GM19035 (cell line): Measurements from ENCODE around the gene CAMKK2.
"Not testable (repeated sequence)": the region's sequence is repeated elsewhere in the genome, so short reads cannot be mapped to it uniquely, and the experiment has no call there.

Source experiments
- ATAC-seq: cut with Tn5 transposase; IDR thresholded peaks from one replicate; pipeline ENCODE4 v1.9.1; 2021; ENCODE audit not compliant: unreplicated experiment

The CAMKK2 gene

GRCh38 chr12:121227294-121227693, 69.2 kb downstream of the CAMKK2 start:
- peak; percentile 67 for ATAC-seq

DNA sequence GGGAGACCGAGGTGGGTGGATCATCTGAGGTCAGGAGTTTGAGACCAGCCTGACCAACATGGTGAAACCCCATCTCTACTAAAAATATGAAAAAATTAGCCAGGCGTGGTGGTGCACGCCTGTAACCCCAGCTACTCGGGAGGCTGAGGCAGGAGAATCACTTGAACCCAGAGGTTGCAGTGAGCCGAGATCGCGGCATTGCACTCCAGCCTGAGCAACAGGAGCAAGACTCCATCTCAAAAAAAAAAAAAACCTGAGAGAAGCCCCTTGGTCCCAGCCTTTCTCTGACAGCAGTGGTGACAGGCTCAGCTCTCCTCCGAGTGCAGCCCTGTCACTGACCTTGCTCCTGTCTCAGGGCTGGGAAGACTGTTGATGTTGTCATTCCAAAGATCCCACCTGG, 69.6 kb downstream of the CAMKK2 start:
- ATAC-seq = not testable (repeated sequence)

- no peak for ATAC-seq
These were observed 70.1 kb downstream of the CAMKK2 start for GRCh38 chr12:121226399-121226798.

DNA sequence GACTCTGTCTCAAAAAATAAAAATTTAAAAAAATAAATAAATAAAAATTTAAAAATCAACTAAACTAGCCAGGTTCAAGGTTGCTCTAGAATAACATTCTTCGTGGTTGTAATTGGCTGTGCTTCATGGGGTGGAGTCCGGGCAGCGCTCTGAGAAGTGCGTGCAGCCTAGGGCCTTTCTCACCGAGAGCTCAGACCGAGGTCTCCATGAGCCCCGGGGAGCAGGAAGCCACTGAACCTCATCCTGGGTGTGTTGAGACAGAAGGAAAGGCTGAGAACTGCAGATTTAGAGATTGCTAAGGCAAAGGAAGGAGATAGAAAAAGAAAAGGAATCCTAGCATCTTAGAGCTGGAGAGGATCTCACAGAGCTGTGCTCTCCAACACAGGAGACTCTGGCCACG, 71.9 kb downstream of the CAMKK2 start:
- ATAC-seq = no peak

GRCh38 chr12:121223292-121224285, 72.9 kb downstream of the CAMKK2 start:
- no peak for ATAC-seq

GRCh38 chr12:121222847-121223246, 73.7 kb downstream of the CAMKK2 start:
- ATAC-seq = no peak

GRCh38 chr12:121219353-121219986, 77.0 kb downstream of the CAMKK2 start:
- ATAC-seq = no peak

DNA sequence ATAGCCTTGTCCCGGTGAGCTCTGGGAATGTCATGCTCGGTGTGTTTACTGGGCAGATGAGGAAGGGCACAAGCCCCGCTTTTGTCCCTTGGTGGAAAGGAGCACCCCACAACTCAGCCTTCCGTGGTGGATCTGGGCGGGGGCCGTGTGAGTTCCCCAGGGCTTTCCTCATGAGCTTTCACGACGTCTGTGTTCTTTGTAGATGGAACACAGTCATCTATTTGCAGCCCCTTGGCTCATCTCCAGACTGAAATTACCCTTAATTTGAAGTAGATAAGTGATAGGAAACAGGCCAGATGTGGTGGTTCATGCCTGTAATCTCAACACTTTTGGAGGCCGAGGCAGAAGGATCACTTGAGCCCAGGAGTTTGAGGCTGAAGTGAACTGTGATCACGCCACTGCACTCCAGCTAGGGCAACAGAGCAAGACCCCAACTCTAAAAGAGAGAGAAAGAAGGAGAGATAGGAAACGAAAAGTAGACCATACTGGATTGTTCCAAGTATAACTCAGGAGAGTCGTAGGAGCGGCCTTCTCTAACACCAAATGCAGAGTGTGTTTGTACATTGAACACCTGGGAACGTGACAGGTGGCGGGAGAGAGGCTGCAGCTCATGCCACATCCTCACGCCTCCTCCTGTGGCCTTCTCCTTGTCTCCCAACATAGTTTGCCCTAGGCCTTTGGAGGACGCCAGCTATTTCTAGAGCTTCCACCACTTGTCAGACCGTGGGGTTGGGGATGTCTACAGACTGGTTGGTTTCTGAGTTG, 77.7 kb downstream of the CAMKK2 start:
- ATAC-seq = no peak

DNA sequence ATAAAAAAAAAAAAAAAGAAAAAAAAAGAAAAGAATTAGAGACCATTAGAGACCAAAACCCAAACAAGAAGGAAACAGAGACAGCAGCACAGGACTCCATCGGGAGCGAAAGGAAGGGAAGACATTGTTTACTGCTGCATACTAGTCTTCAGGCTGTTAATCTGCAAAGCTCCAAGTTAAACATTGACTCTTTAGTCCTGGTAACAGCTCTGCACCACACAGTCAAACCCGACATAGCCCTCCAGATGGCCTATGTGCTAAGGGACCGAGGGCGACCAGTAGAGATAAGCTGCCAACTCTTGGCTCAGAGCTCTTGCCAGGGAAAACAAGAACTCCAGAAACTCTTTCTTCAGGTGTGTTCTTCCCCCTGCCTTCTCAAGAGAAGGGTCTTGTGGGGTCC, 78.7 kb downstream of the CAMKK2 start:
- ATAC-seq = no peak

- no peak for ATAC-seq
These were observed 79.4 kb downstream of the CAMKK2 start for GRCh38 chr12:121217063-121217462.

DNA sequence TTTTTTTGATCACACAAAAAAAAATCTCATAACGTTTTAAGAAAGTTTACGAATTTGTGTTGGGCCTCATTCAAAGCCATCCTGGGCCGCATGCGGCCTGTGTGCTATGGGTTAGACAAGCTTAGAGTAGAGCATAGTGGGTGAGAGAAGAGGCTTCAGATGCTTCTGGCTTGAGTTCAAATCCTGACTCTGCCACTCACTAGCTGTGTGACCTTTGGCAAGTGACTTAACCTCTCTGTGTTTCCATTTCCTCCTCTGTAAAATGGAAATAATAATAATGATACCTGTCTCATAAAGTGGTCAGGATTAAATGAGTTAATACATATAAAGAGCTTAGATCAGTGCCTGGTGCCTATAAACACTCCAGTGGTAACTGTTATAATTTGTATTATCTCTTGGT, 80.4 kb downstream of the CAMKK2 start:
- no peak for ATAC-seq

GRCh38 chr12:121214855-121215745, 81.4 kb downstream of the CAMKK2 start:
- ATAC-seq = no peak

DNA sequence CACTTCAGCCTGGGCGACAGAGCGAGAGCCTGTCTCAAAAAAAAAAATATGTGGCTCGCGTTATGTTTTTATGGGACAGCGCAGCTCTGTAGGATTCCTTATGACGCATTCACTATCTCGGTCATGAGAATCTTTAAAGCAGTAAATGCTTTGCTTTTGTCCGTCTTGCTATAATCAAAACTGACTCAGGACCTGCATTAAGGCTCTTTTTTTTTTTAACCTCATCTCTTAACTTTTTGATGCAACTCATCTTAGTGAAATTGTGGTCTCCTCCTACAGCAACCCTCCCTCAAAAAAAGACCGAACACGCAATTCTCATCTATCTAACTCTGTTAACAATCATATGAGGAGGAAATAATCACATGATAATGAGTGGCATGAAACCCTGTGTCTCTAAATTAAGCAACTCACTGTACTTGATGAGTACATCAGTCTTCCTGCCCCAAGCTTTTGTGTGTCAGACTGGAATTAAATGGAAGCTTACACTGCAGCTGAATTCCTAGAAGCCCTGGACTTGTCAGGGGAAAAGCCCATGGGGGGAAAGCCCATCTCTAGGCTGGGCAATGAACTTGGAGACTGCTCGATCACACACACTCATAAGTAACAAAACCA, 82.2 kb downstream of the CAMKK2 start:
- no peak for ATAC-seq

DNA sequence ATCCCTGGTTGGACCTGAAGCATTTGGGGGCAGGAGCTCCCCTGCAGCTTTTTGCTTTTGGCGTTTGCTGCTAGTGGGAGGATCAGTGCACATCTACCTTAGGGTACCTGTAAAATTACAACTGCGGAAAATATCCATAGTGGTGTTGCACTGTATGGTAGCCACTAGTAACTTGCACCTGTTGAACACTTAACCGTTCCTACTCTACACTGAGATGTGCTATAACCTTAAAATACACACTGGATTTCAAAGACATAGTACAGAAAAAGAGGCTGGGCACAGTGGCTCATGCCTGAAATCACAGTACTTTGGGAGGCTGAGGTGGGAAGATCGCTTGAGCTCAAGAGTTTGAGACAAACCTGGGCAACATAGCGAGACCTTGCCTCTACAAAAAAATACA, 83.6 kb downstream of the CAMKK2 start:
- ATAC-seq = no peak

- peak; percentile 84 for ATAC-seq
These were observed 86.6 kb downstream of the CAMKK2 start, which contains the start of gene P2RX4 for GRCh38 chr12:121209624-121210572. P2RX4 (plus strand) TSS chr12:121210129; CDS start chr12:121210165, 36 bp downstream.

DNA sequence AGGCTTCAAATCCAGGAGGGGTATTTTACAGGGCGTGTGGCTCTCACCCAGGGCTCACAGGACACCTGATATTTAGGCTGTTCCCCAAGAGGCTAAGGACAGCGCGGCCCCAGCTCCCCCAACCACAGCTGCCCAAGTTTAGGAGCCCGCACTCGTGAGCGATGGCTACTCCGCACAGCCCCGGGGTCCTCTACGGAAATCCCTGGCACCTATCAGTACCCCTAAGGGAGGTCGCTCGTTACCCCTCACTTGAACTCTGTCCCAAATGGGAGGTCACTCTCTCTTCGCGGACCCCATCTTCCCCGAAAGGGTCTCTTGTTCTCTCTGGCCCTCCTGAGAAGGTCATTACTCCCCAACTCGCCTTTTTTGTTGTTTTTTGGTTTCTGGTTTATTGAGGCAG, 87.3 kb downstream of the CAMKK2 start:
- no peak for ATAC-seq

DNA sequence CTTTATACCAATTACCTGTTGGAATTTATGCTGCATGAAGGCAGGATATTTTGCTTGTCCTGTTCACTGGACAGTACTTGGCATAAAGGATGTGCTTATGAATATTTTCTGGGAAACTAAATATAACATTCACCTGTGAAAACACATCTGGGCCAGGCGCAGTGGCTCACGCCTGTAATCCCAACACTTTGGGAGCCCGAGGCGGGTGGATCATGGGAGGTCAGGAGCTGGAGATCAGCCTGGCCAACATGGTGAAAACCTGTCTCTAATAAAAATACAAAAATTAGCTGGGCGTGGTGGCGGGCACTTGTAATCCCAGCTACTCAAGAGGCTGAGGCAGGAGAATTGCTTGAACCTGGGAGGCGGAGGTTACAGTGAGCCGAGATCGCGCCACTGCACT, 87.9 kb downstream of the CAMKK2 start:
- ATAC-seq = not testable (repeated sequence)

GRCh38 chr12:121205491-121205890, 91.0 kb downstream of the CAMKK2 start:
- no peak for ATAC-seq

DNA sequence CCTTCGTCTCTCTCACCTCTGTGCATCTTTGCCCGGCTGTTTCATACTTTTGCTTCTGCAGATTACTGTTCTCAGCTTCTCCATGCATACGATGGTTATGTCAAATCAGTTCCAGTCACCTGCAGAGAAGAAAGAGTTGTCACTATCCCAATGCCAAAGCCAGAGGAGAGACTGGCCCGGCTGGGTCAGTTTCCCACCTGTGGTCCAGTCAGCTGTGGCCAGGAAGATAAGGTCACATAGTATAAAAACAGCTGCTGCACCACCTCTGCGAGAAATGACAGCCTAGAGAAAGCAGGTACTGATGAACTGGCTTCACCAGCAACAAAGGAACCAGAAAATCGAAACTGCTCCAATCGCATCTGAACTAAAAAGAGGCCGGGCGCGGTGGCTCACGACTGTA, 93.0 kb downstream of the CAMKK2 start:
- no peak for ATAC-seq
